Astrocyte (in vitro differentiated cells and primary cell): ENCODE measurements around the gene RIMBP2. TPM values are rescaled to one million over a fixed set of nuclear protein-coding genes. Genes with fewer than 3 reads are reported as not detected.

ENCODE experiments used
- DNase-seq: peaks from one replicate; pipeline ENCODE4 v3.0.0-alpha.2; 2010; ENCODE audit warnings: low read depth
- FAIRE-seq: peaks from 2 replicates; lab custom pipeline; 2011; peaks lifted over from hg19 to GRCh38; lab: Jason Lieb, UNC
- H2AFZ ChIP-seq: 2 replicates; pipeline ENCODE4 v1.6.0; 2012; ENCODE audit warnings: low read depth, low read length, inconsistent platforms
- H3K27ac ChIP-seq: 2 replicates; pipeline ENCODE4 v1.5.1; 2011; ENCODE audit warnings: low read depth, low read length, inconsistent platforms
- H3K27me3 ChIP-seq: 2 replicates; pipeline ENCODE4 v1.6.0; 2011; ENCODE audit warnings: low read length, inconsistent platforms; ENCODE audit not compliant: insufficient read depth
- H3K36me3 ChIP-seq: 2 replicates; pipeline ENCODE4 v1.5.1; 2011; ENCODE audit warnings: low read length, inconsistent platforms; ENCODE audit not compliant: insufficient read depth
- H3K4me1 ChIP-seq: 2 replicates; pipeline ENCODE4 v1.5.1; 2011; ENCODE audit warnings: low read length, inconsistent platforms; ENCODE audit not compliant: insufficient read depth
- H3K4me2 ChIP-seq: 2 replicates; pipeline ENCODE4 v1.6.0; 2012; ENCODE audit warnings: low read length, inconsistent platforms
- H3K4me3 ChIP-seq: 2 replicates; pipeline ENCODE4 v1.5.1; 2011; ENCODE audit warnings: low read depth, mild to moderate bottlenecking, low read length, inconsistent platforms; ENCODE audit not compliant: insufficient read depth
- H3K79me2 ChIP-seq: 2 replicates; pipeline ENCODE4 v1.6.0; 2012; ENCODE audit warnings: mild to moderate bottlenecking, low read length, inconsistent platforms; ENCODE audit not compliant: insufficient read depth
- H3K9ac ChIP-seq: 2 replicates; pipeline ENCODE4 v1.6.0; 2012; ENCODE audit warnings: mild to moderate bottlenecking, low read length, inconsistent platforms
- H3K9me3 ChIP-seq: 2 replicates; pipeline ENCODE4 v1.5.1; 2012; ENCODE audit warnings: low read depth, mild to moderate bottlenecking, low read length, inconsistent platforms; ENCODE audit not compliant: insufficient read depth
- H4K20me1 ChIP-seq: 2 replicates; pipeline ENCODE4 v1.6.0; 2012; ENCODE audit warnings: low read length, inconsistent platforms; ENCODE audit not compliant: insufficient read depth
- H3K27ac Mint-ChIP-seq: one replicate; pipeline ENCODE4 v1.8.0; 2021; ENCODE audit warnings: mild to moderate bottlenecking, mixed read lengths; ENCODE audit not compliant: unreplicated experiment
- H3K27me3 Mint-ChIP-seq: one replicate; pipeline ENCODE4 v1.8.0; 2021; ENCODE audit warnings: low read depth, mixed read lengths; ENCODE audit not compliant: unreplicated experiment
- H3K36me3 Mint-ChIP-seq: one replicate; pipeline ENCODE4 v1.8.0; 2021; ENCODE audit warnings: low read depth, mixed read lengths; ENCODE audit not compliant: unreplicated experiment
- H3K4me1 Mint-ChIP-seq: one replicate; pipeline ENCODE4 v1.8.0; 2021; ENCODE audit warnings: low read depth, mixed read lengths; ENCODE audit not compliant: unreplicated experiment
- H3K4me3 Mint-ChIP-seq: one replicate; pipeline ENCODE4 v1.8.0; 2021; ENCODE audit warnings: mild to moderate bottlenecking, moderate library complexity, mixed read lengths; ENCODE audit not compliant: unreplicated experiment
- H3K9me3 Mint-ChIP-seq: one replicate; pipeline ENCODE4 v1.8.0; 2021; ENCODE audit warnings: mild to moderate bottlenecking, mixed read lengths; ENCODE audit not compliant: unreplicated experiment
- EZH2 ChIP-seq: IDR thresholded peaks from 2 replicates; pipeline ENCODE4 v1.6.1; 2012; ENCODE audit warnings: mild to moderate bottlenecking, low read length, inconsistent platforms; ENCODE audit not compliant: insufficient read depth
- total RNA-seq: library from RNA; stranded (reverse); gene quantifications from 2 replicates; pipeline ENCODE4 v1.2.1, GENCODE V29; 2021
- TF ChIP-seq, protein P1 (sequence below): IDR thresholded peaks from 2 replicates; pipeline ENCODE4 v1.5.1; 2011; ENCODE audit warnings: low read depth, mild to moderate bottlenecking, inconsistent platforms, low read length, moderate library complexity; ENCODE audit not compliant: insufficient read depth

The RIMBP2 gene
- total RNA-seq, 1 donor from 2014 or later: 2.2 TPM

DNA sequence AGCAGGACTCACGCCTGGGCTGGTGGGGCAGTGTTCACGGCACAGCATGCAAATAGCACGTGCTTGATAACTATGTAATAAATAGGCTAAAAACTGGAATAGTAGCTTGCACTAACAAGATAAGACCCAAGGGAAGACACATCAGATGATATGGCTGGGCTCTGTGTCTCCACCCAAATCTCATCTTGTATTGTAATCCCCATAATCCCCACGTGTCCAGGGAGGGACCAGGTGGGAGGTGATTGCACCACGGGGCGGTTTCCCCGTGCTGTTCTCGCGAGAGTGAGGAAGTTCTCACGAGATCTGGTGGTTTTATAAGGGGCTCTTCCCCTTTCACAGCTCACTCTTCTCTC lies 46.9 kb downstream of the RIMBP2 start:
- H3K79me2 ChIP-seq: no peaks in the 10 kb centered on the region
- Mint-ChIP-seq H3K4me3 (no peak overlapping the region), H3K27me3 (peaks cover 5% of the 10 kb centered on the region), H3K4me1 (no peaks in the 10 kb centered on the region), H3K9me3 (peaks cover 30% of the 10 kb centered on the region), H3K36me3 (no peaks in the 10 kb centered on the region), H3K27ac (no peak overlapping the region)
- H4K20me1 ChIP-seq: no peaks in the 10 kb centered on the region
- no peak overlapping the region for H3K4me3 ChIP-seq
- no peak overlapping the region for H3K4me2 ChIP-seq
- H3K4me1 ChIP-seq: no peaks in the 10 kb centered on the region
- no peak overlapping the region for H3K27ac ChIP-seq
- H3K9me3 ChIP-seq: peaks cover 4% of the 10 kb centered on the region
- TF ChIP-seq EZH2: no peak
- TF ChIP-seq, protein P1, sequence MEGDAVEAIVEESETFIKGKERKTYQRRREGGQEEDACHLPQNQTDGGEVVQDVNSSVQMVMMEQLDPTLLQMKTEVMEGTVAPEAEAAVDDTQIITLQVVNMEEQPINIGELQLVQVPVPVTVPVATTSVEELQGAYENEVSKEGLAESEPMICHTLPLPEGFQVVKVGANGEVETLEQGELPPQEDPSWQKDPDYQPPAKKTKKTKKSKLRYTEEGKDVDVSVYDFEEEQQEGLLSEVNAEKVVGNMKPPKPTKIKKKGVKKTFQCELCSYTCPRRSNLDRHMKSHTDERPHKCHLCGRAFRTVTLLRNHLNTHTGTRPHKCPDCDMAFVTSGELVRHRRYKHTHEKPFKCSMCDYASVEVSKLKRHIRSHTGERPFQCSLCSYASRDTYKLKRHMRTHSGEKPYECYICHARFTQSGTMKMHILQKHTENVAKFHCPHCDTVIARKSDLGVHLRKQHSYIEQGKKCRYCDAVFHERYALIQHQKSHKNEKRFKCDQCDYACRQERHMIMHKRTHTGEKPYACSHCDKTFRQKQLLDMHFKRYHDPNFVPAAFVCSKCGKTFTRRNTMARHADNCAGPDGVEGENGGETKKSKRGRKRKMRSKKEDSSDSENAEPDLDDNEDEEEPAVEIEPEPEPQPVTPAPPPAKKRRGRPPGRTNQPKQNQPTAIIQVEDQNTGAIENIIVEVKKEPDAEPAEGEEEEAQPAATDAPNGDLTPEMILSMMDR: no peak
- H3K36me3 ChIP-seq: no peaks in the 10 kb centered on the region
- H3K9ac ChIP-seq: no peak overlapping the region
- DNase-seq: no peak
- no peaks in the 10 kb centered on the region for H3K27me3 ChIP-seq
- no peak overlapping the region for H2AFZ ChIP-seq
- no peak for FAIRE-seq

DNA sequence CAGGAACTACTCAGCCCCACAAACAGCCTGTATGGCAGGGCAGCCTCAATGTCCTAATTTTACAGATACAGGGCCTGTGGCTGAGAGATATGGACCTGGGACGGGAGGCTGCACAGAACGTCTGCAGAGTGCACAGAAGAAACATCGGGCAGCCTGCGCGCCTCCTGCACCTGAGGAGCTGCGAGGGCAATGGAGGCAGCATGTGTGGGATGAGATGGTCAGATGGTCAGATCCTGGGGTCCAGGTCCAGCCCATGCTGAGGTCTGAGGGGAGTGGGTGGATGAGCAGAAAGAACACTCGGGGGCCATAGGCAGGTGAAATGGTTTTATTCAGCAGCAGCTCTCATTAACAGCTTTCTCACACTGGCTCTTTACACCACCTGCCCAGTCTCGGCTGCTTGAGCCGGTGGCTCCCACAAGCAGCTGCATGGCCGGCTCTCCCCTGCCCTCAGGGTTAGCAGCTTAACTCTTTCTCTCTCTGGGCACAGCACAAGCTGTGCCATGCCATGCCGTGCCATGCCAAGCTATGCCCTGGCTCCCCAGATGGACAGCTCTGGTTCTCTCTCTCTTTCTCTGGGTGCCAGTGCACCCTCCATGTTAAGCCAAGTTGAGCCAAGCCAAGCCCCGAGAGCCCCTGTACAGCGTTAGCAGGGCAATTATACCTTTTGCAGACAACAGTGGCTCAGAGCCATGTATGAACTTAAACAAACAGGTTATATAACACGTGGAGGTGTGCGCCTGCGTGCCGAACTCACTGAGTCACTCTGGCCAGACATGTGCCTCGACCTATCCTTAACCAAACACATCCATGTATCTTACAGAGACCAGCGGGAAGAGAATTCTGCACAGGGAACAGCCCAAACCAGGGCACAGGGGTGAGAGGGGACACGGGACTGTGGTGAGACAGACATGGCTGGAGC lies 47.6 kb downstream of the RIMBP2 start:
- H3K9me3 Mint-ChIP-seq: peaks cover 30% of the 10 kb centered on the region
- H3K9me3 ChIP-seq: peaks cover 4% of the 10 kb centered on the region

More for the DNA sequence above, 47.6 kb downstream of the RIMBP2 start:
- H3K9ac ChIP-seq: no peak overlapping the region
- no peak overlapping the region for H3K27ac Mint-ChIP-seq
- DNase-seq (no peak), FAIRE-seq (no peak)
- no peaks in the 10 kb centered on the region for H3K79me2 ChIP-seq
- H4K20me1 ChIP-seq: no peaks in the 10 kb centered on the region
- H3K4me3 ChIP-seq: no peak overlapping the region
- H2AFZ ChIP-seq: no peak overlapping the region
- H3K36me3 ChIP-seq: no peaks in the 10 kb centered on the region
- H3K27me3 ChIP-seq: no peaks in the 10 kb centered on the region
- no peak for TF ChIP-seq EZH2
- TF ChIP-seq, protein P1: no peak
- no peak overlapping the region for H3K4me2 ChIP-seq
- no peaks in the 10 kb centered on the region for H3K4me1 ChIP-seq
- H3K36me3 Mint-ChIP-seq: no peaks in the 10 kb centered on the region
- no peaks in the 10 kb centered on the region for H3K4me1 Mint-ChIP-seq
- H3K27me3 Mint-ChIP-seq: peaks cover 5% of the 10 kb centered on the region
- H3K27ac ChIP-seq: no peak overlapping the region
- H3K4me3 Mint-ChIP-seq: no peak overlapping the region
